Fibroblast of the aortic adventitia (primary cell): ENCODE data around the gene ACCS. TPM values are rescaled to one million over a fixed set of nuclear protein-coding genes. Genes with fewer than 3 reads are reported as not detected.

Experiments used
- DNase-seq: peaks from one replicate; pipeline ENCODE4 v3.0.0-alpha.2; 2010; ENCODE audit warnings: low read depth
- H3K4me3 ChIP-seq: 2 replicates; pipeline ENCODE4 v1.5.1; 2011; ENCODE audit warnings: low read depth, mild to moderate bottlenecking, control low read depth, low read length, moderate library complexity
- total RNA-seq: library from RNA; depleted of rRNA; stranded (reverse); fragments of >200 nt; gene quantifications from 2 replicates; pipeline ENCODE4 v1.2.3, GENCODE V29; 2012; ENCODE audit warnings: low replicate concordance
- TF ChIP-seq, protein P1 (sequence below): IDR thresholded peaks from 2 replicates; pipeline ENCODE4 v1.5.1; 2011; ENCODE audit warnings: mild to moderate bottlenecking, low read length, control low read depth, inconsistent platforms; ENCODE audit not compliant: insufficient read depth

The ACCS gene
- total RNA-seq, 1 donor, result 10.8 TPM

GRCh38 chr11:44036811-44037657, 29.0 kb upstream of the ACCS start:
- no peak overlapping the region for H3K4me3 ChIP-seq
- peak; percentile 91 for DNase-seq
- TF ChIP-seq, protein P1, sequence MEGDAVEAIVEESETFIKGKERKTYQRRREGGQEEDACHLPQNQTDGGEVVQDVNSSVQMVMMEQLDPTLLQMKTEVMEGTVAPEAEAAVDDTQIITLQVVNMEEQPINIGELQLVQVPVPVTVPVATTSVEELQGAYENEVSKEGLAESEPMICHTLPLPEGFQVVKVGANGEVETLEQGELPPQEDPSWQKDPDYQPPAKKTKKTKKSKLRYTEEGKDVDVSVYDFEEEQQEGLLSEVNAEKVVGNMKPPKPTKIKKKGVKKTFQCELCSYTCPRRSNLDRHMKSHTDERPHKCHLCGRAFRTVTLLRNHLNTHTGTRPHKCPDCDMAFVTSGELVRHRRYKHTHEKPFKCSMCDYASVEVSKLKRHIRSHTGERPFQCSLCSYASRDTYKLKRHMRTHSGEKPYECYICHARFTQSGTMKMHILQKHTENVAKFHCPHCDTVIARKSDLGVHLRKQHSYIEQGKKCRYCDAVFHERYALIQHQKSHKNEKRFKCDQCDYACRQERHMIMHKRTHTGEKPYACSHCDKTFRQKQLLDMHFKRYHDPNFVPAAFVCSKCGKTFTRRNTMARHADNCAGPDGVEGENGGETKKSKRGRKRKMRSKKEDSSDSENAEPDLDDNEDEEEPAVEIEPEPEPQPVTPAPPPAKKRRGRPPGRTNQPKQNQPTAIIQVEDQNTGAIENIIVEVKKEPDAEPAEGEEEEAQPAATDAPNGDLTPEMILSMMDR, result peak; percentile 92

DNA sequence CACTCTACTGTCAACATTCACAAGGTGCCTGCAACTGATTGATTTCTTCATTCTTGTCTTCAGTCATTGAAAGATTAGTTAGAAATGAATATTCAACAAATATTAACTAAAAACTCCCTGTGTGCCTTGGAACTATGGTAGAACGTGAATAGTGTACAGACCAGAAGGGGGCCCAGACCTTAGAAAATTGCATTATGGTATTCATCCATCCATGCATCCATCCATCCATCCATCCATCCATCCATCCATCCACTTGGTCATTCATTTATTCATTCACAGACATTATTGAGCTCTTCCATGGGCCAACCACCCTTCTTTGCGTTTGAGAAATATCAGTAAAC, 28.4 kb upstream of the ACCS start:
- DNase-seq, result no peak
- TF ChIP-seq, protein P1, result no peak
- no peak overlapping the region for H3K4me3 ChIP-seq

DNA sequence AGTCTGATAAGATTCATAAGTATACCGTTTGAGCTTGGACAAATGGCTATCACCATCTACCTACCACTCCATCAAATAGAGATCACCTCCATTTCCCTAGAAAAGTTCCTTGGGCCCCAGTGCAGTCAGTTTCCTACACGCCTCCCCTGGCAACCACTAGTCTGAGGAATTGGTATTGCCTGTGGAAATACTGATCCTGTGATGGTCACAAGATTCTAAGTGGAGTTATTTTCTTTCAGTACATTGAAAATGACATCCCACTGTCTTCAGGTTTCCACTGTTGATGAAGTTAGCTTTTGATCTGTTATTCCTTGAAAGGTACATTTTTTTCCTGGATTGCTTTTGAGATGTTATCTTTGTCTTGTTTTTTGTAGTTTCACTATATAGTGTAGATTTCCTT, 22.9 kb upstream of the ACCS start:
- TF ChIP-seq, protein P1, result no peak
- no peak overlapping the region for H3K4me3 ChIP-seq
- DNase-seq, result no peak

DNA sequence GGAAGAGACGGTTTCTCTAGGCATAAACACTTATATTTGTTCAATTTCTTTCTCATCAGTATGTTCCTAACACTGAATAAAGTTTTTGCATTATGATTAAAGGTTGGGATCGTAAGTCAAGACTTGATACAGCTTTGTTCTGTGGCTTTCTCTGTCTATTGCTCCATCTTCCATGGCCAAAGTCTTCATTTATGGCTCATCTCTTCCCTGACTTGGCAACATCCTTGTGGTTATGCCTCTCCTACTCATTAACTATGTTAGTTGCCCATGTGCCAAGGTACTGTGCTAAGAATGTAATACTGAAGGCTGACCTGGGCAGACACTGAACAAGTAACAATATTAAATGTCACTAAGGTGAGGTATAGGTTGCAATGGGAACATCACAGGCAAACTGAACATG, 19.9 kb upstream of the ACCS start:
- DNase-seq, result no peak
- H3K4me3 ChIP-seq, result no peak overlapping the region
- TF ChIP-seq, protein P1, result no peak

- no peak for DNase-seq
- H3K4me3 ChIP-seq, result no peak overlapping the region
- TF ChIP-seq, protein P1, result no peak
Observed at GRCh38 chr11:44047298-44047697, 18.8 kb upstream of the ACCS start.

DNA sequence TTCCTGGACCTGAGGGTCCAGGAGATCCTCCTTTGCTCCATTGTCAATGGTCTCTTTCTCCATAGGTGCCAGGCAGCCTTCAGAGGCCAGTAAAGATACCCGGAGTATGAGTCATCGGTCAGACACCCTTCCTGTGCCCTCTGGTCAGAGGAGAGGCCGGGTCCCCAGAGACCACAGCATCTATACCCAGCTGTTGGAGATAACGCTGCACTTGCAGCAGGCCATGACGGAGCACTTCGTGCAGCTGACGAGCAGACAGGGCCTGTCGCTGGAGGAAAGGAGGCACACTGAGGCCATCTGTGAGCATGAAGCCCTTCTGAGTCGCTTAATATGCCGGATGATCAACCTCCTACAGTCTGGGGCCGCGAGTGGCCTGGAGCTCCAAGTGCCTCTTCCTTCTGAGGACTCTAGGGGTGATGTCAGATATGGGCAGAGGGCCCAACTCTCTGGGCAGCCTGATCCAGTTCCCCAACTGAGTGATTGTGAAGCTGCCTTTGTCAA, 18.1 kb upstream of the ACCS start, which contains the start of gene ACCSL:
Gene ACCSL (plus strand): TSS at position 51 of the 501 bp plus-strand sequence. CDS start 56 bp downstream, at position 107.
- TF ChIP-seq, protein P1, result no peak
- DNase-seq, result no peak
- H3K4me3 ChIP-seq, result no peak within 1 kb of the TSS

DNA sequence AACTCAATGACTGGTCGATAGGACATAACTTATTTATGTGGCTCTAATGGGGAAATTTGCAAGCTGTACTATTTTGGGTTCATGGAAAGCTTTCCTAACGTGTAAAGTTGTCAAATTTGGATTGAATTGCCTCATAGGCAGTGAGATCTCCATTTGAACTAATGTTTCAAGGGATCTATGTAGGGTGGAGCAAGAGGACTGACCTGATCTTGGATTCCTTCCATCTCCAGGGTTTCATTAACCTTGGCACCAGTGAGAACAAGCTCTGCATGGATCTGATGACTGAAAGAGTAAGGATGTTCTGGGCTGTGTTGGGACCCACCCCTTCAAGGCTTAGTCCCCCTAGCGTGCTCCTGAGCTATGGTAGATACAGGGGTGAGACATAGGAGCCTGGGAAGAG, 16.2 kb upstream of the ACCS start:
- no peak for DNase-seq
- no peak overlapping the region for H3K4me3 ChIP-seq
- TF ChIP-seq, protein P1, result no peak
